ENCODE measurements around the gene ZNF479. TPM values are rescaled to one million over a fixed set of nuclear protein-coding genes. Genes with fewer than 3 reads are reported as not detected.
"Not testable (repeated sequence)": the region's sequence is repeated elsewhere in the genome, so short reads cannot be mapped to it uniquely, and the experiment has no call there.

The ZNF479 gene
- 0.10 TPM for total RNA-seq

GRCh38 chr7:57132336-57132735 is at the start of gene ZNF479:
ZNF479 (minus strand) TSS chr7:57132436; CDS start chr7:57132324, 112 bp downstream.
- H3K27me3 ChIP-seq (ENCODE audit: insufficient read depth, low read length); H3K4me3 ChIP-seq (ENCODE audit: low read length); H3K4me1 ChIP-seq (ENCODE audit: insufficient read depth, low read length); H3K9me3 ChIP-seq (ENCODE audit: low read depth, low read length): not testable (repeated sequence)

- H3K9me3 ChIP-seq (ENCODE audit: low read depth, low read length), result no peaks in the 10 kb centered on the region
- H3K27me3 ChIP-seq (ENCODE audit: insufficient read depth, low read length), result no peaks in the 10 kb centered on the region
- H3K4me3 ChIP-seq (ENCODE audit: low read length), result no peak overlapping the region
- no peaks in the 10 kb centered on the region for H3K4me1 ChIP-seq (ENCODE audit: insufficient read depth, low read length)
Measured at GRCh38 chr7:57182031-57182430, 49.8 kb upstream of the ZNF479 start.

- no peak overlapping the region for H3K4me3 ChIP-seq (ENCODE audit: low read length)
- no peaks in the 10 kb centered on the region for H3K4me1 ChIP-seq (ENCODE audit: insufficient read depth, low read length)
- no peaks in the 10 kb centered on the region for H3K9me3 ChIP-seq (ENCODE audit: low read depth, low read length)
- no peaks in the 10 kb centered on the region for H3K27me3 ChIP-seq (ENCODE audit: insufficient read depth, low read length)
Measured at GRCh38 chr7:57181281-57181680, 49.0 kb upstream of the ZNF479 start.

DNA sequence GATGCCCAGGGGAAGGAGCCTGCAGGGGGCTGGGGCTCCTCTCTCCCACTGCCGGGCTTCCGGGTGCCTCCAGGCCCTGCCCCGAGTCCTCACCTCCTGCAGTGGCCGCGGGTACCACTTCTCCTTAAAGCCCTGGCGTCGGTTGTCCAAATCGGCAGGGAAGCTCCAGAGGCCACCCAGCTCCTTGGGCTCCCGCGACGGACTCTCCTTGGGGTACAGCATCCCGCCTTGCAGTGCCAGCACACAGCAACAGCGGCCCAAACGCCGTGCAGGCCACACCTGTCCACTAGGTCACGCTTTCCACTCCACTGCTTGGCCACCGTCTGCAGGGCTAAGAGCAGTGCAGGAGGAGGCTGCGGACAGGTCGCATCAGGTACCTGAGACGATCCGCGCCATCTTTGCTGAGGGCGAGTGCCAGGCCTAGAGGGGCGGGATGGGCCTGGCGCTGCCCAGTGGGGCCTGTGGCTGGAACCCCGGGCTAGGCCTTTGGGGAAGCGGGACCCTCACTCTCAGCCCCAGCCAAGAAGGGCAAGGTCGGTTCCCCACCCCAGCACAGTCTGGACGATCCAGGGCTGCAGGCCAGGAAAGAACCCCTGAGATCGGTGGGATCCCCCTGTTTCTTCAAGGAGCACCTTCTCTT is 47.7 kb upstream of the ZNF479 start:
- no peaks in the 10 kb centered on the region for H3K27me3 ChIP-seq (ENCODE audit: insufficient read depth, low read length)
- H3K4me3 ChIP-seq (ENCODE audit: low read length), result no peak overlapping the region
- no peaks in the 10 kb centered on the region for H3K9me3 ChIP-seq (ENCODE audit: low read depth, low read length)
- no peaks in the 10 kb centered on the region for H3K4me1 ChIP-seq (ENCODE audit: insufficient read depth, low read length)

- no peaks in the 10 kb centered on the region for H3K4me1 ChIP-seq (ENCODE audit: insufficient read depth, low read length)
- no peak overlapping the region for H3K4me3 ChIP-seq (ENCODE audit: low read length)
- H3K27me3 ChIP-seq (ENCODE audit: insufficient read depth, low read length), result no peaks in the 10 kb centered on the region
- H3K9me3 ChIP-seq (ENCODE audit: low read depth, low read length), result no peaks in the 10 kb centered on the region
Measured at GRCh38 chr7:57178768-57179139, 46.5 kb upstream of the ZNF479 start.

GRCh38 chr7:57177856-57178767 is 45.9 kb upstream of the ZNF479 start:
- Histone ChIP-seq H3K27me3 (ENCODE audit: insufficient read depth, low read length) (no peaks in the 10 kb centered on the region), H3K4me3 (ENCODE audit: low read length) (no peak overlapping the region), H3K4me1 (ENCODE audit: insufficient read depth, low read length) (no peaks in the 10 kb centered on the region), H3K9me3 (ENCODE audit: low read depth, low read length) (no peaks in the 10 kb centered on the region)

GRCh38 chr7:57176928-57177635 is 44.8 kb upstream of the ZNF479 start:
- H3K4me3 ChIP-seq (ENCODE audit: low read length), result no peak overlapping the region
- no peaks in the 10 kb centered on the region for H3K4me1 ChIP-seq (ENCODE audit: insufficient read depth, low read length)
- no peaks in the 10 kb centered on the region for H3K9me3 ChIP-seq (ENCODE audit: low read depth, low read length)
- no peaks in the 10 kb centered on the region for H3K27me3 ChIP-seq (ENCODE audit: insufficient read depth, low read length)

GRCh38 chr7:57165285-57165899 is 33.2 kb upstream of the ZNF479 start:
- Histone ChIP-seq H3K27me3 (ENCODE audit: insufficient read depth, low read length) (no peaks in the 10 kb centered on the region), H3K9me3 (ENCODE audit: low read depth, low read length) (peaks cover 46% of the 10 kb centered on the region), H3K4me1 (ENCODE audit: insufficient read depth, low read length) (no peaks in the 10 kb centered on the region), H3K4me3 (ENCODE audit: low read length) (no peak overlapping the region)

DNA sequence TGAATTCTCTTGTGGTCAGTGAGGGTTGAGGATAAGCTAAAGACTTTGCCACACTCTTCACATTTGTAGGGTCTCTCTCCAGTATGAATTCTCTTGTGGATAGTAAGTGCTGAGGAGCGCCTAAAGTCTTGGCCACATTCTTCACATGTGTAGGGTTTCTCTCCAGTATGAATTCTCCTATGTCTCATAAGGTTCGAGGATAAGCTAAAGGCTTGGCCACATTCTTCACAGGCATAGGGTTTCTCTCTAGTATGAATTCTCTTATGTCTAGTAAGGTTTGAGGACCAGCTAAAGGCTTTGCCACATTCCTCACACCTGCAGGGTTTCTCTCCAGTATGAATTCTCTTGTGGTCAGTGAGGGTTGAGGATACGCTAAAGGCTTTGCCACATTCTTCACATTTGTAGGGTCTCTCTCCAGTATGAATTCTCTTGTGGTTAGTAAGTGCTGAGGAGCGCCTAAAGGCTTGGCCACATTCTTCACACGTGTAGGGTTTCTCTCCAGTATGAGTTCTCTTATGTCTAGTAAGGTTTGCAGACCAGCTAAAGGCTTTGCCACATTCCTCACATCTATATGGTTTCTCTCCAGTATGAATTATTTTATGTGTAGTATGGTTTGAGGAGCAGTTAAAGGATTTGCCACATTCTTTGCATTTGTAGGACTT is 12.0 kb downstream of the ZNF479 start:
- H3K9me3 ChIP-seq (ENCODE audit: low read depth, low read length), result peaks cover 27% of the 10 kb centered on the region
- H3K4me3 ChIP-seq (ENCODE audit: low read length); H3K27me3 ChIP-seq (ENCODE audit: insufficient read depth, low read length); H3K4me1 ChIP-seq (ENCODE audit: insufficient read depth, low read length): not testable (repeated sequence)
